Pulmonary artery endothelial cell (primary cell): ENCODE measurements around the gene GTSF1L. TPM values are rescaled to one million over a fixed set of nuclear protein-coding genes. Genes with fewer than 3 reads are reported as not detected.

Experiments
- DNase-seq: peaks from one replicate; pipeline ENCODE4 v3.0.0-alpha.2; 2011; ENCODE audit warnings: low read depth, low spot score
- total RNA-seq: library from RNA; depleted of rRNA; stranded (reverse); fragments of >200 nt; gene quantifications from 2 replicates; pipeline ENCODE4 v1.2.3, GENCODE V29; 2014

Gene GTSF1L
- total RNA-seq, 1 donor from 2014 or later = not detected

DNA sequence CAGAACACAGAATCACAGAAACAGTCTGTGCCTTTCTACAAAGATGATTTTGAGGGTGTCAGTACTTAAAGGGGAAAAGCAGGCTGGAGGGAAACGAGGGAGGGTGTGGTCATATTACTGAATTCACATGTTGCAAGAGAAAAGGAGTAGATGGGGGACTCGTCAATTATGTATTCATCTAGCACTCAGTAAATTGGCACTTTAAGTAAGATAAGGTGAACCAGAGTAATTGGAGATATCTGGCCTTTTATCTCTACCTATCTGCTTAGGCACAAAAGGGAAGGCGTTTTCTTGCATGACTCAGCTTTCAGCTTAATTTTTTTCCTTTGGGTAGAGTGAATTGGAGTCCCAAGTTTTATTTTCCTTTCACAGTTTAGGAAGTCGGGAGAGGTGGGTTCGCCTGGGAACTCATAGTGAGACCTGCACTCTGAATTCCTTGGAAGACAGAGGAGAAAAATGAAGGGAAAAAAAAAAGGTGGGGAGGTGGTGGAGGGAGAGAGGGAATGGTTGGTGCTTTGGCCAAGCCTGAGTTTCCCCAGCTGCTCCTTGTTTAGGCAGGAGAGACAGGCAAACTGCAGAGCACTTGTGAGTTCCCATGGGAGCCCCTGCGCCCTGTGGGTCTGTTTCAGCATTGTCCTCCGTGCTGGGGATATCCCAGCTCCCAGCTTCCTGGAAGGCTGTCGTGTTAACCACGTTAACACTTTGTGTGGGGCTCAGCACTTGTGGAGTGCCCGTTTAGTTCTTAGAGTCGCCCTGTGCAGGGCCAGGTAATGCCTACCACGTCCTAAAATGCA is 19.7 kb upstream of the GTSF1L start:
- no peak for DNase-seq

DNA sequence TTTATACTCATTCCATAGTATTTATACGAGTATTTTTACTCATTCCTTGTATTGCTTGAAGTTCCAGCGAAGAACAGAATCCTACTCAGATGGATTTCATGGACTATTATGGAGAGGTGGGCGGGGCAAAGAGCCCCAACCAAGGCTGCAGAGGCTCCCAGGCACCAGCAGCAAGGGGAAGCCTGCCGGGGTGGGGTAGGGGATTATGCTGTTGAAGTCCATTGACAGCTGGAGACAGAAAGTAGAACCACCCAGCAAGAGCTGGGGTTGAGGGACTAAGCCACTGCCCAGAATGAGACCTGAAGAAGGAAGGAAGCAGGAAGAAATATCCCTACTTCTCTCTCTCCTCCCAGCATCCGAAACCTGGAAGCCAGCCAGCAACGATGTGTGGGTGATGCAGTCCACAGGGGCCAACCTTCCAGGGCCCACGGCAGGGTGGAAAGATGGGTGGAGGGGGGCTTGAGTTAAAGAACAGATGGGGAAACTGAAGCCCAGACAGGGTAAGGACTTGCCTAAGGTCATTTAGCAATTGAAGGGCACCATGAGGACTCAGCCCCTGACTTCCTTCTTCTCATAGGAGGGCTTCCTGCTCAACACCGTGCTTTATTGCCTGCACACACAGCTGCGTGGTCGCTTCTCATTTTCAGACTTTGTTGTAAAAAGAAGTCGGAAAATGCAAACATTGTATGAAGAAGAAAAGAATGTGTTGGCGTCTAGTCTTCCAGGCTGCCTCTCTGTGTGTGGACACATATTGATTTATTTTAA is 18.3 kb upstream of the GTSF1L start:
- DNase-seq = no peak

DNA sequence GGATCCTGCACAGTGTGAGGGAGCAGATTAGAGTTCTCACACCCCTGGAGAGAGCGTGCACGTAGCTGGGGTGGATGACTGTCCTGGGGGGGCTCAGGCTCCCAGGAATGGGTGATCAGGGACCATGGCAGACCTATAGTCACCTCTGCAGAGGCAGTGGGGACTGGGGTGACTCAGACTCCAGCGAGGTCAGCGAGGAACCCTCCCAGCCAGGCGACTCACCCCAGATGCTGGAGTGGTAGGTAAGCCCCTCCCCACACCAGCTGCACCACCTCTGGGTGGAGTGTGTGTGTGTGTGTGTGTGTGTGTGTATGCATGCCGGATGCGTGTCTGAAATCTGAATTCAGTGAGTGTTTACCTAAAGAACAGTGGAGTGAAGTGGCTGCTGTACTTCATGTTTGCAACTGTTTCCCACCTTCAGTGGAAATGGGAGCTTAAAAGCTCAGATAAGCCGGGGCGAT is 17.4 kb upstream of the GTSF1L start:
- DNase-seq = no peak

DNA sequence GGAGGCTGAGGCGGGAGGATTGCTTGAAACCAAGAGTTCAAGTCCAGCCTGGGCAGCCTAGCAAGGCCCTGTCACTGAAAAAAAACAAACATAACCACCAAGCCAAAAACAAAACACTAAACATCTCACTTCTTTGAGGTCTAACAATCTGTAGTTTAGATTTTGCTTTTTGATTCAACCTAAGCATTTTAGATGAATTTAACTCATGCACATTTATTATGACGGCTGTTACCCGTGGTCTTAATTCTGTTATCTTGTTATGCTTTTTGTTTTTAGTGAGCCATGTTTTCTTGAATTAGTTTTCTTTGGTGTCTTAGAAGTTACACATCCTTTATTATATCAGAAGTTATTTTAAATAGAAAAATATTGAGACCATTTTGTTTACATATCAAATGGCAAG is 13.8 kb upstream of the GTSF1L start:
- DNase-seq = no peak

DNA sequence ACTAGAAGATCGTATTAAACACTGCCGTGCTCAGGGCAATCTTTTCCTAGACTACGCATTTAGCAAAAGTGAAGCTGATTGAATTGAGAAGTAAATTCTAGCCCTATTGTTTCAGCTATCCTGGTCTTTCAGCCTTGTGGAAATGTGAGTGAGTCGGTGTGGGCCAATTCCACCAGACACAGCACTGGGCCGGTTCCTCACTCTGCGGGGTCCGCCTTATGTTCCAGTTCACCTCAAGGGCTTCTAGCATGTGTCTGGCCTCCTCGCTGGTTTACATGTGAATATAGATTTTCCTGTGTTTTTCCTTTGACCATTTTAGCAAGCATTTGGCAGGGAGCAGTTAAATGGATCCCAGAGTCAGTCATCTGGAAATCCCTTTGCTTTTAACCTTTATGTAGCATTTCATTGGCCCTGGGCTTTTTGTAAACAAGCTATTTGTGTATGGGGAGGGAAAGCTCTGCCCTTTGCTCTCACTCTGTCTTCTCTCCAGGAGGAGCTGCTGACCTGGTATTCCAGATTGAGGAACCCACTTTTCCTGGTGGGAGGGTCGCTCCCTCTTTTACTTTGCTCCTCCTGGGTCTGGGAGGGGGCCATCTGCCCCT is 12.4 kb upstream of the GTSF1L start:
- DNase-seq = no peak

DNA sequence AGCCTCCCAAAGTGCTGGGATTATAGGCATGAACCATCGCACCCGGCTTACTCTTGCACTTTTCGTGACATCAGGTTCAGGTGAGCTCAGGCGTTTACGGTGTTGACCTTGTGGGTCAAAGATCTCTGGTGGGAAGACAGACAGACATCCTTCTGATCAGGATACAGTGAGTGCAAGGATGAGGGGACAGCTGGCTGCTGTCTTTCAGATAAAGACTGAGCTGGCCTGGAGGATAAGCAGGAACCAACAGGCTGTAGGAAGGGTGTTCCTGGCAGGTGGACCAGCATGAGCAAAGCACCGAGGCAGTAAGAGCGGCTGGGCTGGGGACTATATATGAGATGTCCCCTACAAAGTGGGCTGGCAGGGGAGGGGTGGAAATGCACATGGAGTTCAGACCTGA is 11.1 kb upstream of the GTSF1L start:
- DNase-seq = no peak

DNA sequence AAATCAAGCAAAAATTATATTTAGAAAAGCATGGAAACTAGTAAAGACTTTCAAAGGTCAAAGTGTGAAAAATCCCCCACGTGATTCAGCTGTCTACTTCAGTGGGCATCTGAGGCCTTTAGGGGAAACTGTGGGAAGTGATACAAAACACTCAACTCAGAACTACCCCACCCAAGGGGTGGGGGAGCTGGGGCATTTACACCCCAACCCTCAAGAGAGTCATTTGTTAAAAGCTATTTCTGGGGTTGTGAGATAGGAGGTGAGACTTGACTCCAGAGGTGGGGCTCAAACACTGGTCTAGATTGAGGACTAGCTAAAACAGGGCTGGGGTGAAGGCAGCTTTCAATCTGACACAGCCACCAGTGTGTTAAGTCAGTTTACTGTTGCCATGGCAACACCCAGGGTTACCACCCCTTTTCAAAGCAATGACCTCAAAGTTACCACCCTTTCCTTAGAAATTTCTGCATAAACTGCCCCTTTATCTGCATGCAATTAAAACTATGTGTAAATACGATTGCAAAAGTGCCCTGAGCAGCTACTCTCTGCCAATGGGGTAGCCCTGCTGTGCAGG is 9.9 kb upstream of the GTSF1L start:
- DNase-seq = no peak

DNA sequence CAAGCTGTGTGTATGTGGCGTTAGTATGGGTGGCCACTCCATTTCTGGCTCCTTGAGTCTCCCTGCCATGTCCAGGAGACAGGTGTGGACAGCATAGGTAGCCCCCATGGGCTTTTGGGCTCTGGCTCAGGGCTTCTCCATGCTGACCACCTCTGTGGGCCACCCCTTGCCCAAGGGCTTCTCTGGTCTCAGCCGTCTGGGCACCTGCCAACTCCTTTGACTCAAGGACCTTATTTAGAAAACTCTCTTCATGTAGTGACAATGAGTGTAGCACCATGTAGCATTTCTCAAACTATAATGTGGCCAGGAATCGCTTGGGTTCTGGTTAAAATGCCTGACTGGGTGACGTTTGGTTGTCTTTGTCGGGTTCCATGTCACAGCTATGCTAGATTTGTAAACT is 5.1 kb upstream of the GTSF1L start:
- no peak for DNase-seq

DNA sequence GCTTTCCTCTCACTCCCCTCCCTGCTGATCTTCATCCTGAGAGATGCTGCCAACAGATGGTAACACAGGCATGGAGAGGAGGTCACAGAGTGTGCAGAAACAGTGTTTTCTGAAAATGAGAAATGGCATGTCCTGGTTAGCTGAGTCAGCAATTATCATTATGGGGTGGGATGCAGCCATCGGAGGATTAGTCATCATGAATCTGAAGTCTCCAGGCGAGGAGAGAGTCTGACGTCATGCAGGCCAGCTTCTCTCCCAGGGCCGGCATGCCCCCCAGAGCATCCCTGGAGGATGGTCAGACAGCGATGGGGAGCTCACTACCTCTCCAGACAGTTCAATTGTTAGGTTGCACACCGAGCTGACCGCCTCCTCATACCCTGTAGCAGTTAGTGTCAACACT is 4.7 kb upstream of the GTSF1L start:
- DNase-seq = no peak

DNA sequence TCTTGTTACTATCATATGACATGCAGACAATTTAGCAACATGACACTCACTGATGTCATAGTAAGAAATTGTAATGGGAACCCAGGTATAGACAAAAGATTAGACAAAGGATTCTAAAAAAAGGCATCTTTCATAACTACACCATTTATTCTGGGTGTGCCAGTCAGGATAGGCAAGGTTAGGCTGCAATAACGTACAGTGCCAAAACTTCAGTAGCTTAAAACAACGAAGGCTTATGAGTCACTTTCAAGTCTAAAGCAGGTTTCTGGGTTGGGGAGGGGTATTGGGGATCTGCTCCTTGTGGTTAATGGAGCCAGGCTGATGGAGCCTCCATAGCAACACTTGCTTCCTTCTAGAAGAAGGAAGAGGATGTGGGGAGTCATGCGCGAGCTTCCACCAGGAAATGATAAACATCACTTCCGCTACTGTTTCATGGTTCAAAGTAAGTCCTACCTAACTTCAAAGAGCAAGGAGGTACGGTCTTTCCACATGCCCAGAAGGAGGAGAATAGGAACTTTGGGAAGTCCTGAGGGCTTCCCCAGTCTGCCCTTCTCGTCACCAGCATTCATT is 2.0 kb upstream of the GTSF1L start:
- no peak for DNase-seq

DNA sequence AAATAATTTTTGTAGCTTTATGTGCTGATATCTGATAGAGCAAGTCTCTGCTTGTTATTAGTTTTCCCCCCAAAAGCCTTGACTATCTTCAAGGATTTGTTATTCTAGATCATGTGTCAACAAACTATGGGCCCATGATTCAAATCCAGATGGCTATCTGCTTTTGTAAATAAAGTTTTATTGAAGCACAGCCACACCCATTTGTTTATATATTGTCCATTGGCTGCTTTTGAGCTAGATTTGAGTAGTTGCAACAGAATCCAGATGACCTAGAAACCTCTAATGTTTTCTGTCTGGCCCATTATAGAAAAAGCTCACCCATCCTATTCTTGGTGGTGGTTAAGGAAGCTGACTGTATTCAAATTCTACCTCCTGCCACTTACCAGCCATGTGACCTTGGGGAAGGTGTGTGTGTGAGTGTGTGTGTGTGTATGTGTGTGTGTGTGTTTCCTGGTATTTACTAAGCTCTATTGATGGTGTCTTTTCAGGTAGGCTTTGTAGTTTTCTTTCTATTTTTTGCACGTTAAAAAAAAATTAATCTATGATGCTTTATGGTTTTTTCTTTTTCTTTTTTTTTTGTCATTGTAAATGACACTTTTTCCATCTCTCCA is 1.3 kb upstream of the GTSF1L start:
- DNase-seq = no peak

DNA sequence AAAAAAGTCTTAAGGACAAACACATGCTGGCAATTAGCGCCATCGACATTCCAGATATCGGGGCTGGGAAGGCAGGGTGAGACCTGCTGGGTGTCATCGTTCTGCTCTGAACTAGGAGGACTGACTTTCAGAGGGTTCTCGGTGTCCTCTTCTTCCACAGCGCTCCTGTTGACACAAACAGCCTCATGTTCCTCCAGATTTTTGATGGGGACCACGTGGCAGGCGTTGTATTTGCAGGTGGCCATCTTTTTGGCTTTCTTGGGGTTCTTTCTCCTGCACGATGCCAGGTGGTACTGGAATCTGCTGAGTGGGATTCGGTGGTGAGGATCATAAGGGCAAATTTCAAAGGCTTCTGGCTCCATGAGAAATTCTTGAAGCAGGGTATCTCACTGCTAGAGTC is 469 bp downstream of the GTSF1L start:
- DNase-seq = no peak

DNA sequence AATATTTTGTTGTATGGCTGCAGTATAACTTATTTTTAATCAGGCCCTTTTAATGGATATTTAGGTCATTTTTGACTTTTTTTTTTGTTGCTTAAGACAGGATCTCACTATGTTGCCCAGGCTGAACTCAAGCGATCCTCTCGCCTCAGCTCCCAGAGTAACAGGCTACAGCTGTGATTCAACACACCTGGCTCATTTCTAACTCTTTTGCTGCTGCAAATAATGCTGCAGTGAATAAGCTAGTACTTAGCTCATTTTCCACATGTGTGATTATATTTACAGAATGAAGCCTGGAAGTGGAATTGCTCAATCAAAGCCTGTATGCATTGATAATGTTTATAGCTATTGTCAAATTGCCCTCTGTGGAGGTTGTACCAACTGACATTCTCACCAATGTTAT is 1.1 kb downstream of the GTSF1L start:
- no peak for DNase-seq

DNA sequence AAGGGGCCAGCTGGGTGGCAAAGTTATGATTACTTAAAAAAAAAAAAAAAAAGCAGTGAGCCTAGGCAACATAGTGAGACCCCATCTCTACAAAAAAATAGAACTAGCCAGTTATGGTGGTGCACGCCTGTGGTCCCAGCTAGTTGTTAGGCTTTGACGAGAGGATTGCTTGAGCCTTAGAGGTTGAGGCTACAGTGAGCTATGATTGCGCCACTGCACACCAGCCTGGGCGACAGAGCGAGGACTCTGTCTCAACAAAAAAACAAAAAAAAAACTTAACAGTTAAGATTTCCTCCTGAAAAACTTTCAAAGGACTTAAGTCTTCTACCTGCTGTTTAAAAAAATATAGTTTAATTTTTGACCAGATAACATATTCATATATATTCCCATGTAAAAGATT is 2.4 kb downstream of the GTSF1L start:
- DNase-seq = no peak

DNA sequence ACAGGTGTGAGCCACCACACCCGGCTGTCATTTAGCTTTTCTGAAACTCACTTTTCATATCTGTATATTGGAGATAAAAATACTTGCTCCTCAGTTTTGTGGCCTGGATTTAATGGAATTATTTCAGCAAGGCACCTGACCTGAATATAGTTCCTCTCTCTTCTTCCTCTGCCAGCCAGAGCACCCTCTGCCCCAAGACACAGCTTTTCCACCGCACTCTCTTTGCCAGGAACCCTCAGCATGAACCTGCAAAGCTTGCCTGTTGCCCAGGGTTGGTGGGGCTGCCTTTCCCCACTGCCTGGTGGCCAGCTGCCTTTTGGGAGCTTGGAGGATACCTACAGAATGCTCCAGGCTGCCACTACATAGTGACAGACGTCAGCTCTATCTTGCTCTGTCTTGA is 3.1 kb downstream of the GTSF1L start:
- DNase-seq = no peak

DNA sequence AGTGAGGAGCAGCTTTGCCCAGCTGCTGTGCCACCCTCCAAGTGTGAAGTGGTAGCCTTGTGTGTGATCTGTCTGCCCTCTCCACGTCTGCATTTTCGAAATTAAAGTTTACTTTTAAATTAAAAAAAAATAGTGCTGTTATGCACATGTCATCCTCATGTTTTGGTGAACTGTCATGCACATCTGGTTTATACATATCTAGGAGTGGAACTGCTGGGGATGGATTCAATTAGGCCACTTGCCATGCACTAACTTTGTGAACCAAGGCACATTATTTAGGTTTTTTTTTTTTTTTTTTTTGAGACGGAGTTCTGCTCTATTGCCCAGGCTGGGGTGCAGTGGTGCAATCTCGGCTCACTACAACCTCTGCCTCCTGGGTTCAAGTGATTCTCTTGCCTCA is 3.6 kb downstream of the GTSF1L start:
- no peak for DNase-seq

DNA sequence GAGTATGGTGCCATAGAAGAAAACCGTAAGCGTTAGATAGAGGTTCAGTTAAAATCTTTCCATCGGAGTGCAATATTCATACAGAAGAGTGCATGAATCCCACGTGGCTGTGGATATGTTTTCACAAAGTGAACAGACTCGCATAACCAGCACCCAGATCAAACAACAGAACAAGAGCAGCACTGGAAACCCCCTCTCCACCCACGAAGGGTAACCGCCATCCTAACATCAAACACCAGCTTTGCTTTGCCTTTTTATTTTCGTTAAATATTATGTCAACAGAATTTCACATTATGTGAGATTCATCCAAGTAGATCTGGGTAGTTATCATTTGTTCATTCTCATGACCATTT is 4.7 kb downstream of the GTSF1L start:
- DNase-seq = no peak

DNA sequence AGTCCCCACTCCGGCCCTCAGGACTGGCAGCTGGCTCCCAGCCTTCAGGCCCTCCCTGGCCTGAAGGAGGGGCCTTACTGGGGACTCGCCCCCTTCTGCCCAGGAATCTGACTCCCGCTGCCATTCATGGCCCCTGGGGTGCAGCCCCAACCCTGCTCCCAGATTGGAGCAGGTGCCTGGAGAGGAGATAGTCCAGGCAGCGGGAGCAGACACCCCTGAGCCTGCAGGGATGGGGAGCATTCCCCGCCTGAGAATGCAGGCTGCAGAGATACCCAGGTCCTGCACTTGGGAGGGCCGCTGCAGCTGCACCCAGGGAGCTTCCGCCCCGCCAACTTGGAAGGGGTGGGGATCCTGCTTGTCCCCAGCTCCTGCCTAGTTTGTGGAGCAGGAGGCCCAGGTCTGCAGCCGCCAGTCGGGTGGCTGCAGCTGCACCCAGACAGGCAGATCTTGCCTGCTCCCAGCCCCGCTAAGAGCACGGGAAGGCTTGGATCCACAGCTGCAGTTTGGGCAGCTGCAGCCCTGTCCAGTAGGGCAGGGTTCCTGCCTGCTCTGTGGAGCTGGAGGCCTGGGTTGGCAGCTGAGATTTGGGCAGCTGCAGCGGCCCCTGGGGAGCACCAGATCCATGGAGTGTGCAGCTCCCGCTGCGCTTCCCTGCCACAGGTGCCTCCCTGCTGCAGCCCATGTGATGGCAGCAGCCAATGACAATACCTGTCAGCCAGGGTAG is 5.2 kb downstream of the GTSF1L start:
- no peak for DNase-seq

DNA sequence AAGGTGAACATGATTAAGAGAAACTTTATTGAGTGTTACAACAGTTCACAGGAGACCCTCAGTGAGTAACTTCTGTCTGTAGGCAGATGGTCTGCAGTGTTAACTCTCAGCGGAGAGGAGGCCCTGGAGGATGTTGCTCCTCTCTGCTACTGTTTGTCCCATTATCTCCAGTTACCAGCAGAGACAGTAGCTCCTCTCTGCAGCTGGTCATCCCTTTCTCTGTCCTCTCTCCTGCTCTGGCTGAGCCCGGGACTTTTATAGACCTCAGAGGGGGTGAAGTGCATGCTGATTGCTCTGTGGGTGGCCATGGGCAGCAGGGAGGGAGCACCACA is 5.7 kb downstream of the GTSF1L start:
- DNase-seq = no peak

DNA sequence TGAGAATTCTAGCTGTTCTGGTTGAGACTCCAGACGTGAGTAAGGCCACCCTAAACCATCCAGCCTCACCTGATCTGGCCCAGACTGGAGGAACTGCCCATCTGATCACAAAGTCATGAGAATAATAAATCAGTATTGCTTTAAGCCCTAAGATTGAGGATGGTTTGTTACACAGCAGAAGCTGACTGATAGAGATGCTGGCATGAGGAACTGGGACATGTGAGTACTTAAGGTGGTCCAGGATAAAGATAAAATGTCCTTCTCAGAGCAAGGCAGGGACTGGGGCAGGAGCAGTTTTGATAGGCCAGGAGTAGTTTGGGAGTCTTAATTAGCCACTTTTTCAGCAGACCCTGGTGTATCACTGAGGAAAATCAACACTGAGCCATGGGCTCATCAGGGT is 6.8 kb downstream of the GTSF1L start:
- DNase-seq = no peak

DNA sequence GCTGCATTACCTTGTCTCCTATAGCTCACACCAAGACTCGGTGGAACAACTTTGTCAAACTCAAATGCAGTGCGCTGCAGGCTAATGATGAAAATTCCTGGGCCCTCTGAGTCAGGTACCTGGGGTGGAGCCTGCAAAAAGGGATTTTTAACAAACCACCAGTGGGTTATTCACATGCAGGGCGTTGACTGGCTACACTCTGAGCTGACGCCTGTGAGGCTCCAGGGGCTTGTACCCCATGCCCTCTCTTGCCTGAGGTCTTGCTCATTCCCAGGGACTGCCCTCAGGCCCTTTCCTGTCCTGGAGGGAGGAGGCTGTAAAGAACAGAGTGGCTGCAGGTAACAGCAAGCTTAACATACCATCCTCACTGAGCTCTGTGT is 9.2 kb downstream of the GTSF1L start:
- no peak for DNase-seq
